C4-2B (cell line): ENCODE results near the gene GPR179.
A peak's percentile ranks its signal among the peaks of the same experiment; 100 is the strongest.
"Not testable (repeated sequence)": the region's sequence is repeated elsewhere in the genome, so short reads cannot be mapped to it uniquely, and the experiment has no call there.

ENCODE experiments used
- H3K27ac ChIP-seq: fragments of 450-650 bp; 2 replicates; pipeline ENCODE4 v1.5.1; 2017
- ZFX ChIP-seq: fragments of 450-650 bp; IDR thresholded peaks from 2 replicates; pipeline ENCODE4 v1.6.1; 2017
- TF ChIP-seq, protein P1 (sequence below): fragments of 450-650 bp; conservative IDR thresholded peaks from 2 replicates; pipeline ENCODE4 v1.5.1; 2017; ENCODE audit warnings: mild to moderate bottlenecking

GPR179 gene

DNA sequence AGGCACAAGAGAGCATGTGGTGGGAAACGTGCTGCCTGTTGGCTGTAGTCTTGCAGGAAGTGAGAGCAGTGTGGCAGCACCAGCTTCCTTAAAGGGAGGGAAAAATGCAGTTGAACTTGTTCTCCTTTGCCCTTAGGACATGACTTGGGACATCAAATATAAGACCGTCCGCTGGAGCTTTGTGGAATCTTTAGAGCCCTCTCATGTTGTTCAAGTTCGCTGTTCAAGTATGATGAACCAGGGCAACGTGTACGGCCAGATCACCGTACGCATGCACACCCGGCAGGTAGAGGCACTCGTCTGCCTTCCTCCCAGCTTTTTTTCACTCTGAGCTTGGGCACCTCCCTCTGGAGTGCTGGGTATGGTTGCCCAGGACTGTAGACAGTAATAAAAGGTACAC, 23.3 kb downstream of the GPR179 start:
- no peak for TF ChIP-seq ZFX
- TF ChIP-seq, protein P1, sequence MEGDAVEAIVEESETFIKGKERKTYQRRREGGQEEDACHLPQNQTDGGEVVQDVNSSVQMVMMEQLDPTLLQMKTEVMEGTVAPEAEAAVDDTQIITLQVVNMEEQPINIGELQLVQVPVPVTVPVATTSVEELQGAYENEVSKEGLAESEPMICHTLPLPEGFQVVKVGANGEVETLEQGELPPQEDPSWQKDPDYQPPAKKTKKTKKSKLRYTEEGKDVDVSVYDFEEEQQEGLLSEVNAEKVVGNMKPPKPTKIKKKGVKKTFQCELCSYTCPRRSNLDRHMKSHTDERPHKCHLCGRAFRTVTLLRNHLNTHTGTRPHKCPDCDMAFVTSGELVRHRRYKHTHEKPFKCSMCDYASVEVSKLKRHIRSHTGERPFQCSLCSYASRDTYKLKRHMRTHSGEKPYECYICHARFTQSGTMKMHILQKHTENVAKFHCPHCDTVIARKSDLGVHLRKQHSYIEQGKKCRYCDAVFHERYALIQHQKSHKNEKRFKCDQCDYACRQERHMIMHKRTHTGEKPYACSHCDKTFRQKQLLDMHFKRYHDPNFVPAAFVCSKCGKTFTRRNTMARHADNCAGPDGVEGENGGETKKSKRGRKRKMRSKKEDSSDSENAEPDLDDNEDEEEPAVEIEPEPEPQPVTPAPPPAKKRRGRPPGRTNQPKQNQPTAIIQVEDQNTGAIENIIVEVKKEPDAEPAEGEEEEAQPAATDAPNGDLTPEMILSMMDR: no peak
- peak overlapping the region; percentile 78 for H3K27ac ChIP-seq

DNA sequence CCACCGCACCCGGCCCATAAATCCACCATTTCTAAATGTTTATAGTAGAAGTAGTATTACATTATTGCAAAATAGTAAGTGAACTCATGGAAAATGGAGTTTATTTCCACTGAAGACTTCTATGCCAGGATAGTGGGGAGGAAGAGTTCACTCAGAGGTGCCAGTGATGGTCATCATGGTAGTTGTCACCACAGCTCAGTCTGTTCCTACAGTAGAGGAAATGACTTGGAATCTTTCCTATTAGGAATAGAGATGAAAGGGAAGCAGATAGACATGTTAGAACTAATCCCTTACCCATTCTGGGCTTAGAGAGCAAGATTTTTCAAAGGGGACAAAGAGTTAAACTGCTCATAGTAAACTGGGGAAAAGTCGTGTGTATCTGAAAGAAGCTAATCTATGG, 26.7 kb downstream of the GPR179 start:
- H3K27ac ChIP-seq: no peak overlapping the region
- TF ChIP-seq ZFX: no peak
- TF ChIP-seq, protein P1: no peak

- no peak overlapping the region for H3K27ac ChIP-seq
- TF ChIP-seq, protein P1: no peak
- no peak for TF ChIP-seq ZFX
Observed at GRCh38 chr17:38315497-38315896, 28.3 kb downstream of the GPR179 start.

GRCh38 chr17:38296834-38297517, 46.8 kb downstream of the GPR179 start, which contains the start of gene MRPL45:
Gene MRPL45, plus strand, starts transcription at chr17:38297168. Its CDS starts 16 bp downstream, at chr17:38297184.
- peak within 1 kb of the TSS; percentile 53 for H3K27ac ChIP-seq

DNA sequence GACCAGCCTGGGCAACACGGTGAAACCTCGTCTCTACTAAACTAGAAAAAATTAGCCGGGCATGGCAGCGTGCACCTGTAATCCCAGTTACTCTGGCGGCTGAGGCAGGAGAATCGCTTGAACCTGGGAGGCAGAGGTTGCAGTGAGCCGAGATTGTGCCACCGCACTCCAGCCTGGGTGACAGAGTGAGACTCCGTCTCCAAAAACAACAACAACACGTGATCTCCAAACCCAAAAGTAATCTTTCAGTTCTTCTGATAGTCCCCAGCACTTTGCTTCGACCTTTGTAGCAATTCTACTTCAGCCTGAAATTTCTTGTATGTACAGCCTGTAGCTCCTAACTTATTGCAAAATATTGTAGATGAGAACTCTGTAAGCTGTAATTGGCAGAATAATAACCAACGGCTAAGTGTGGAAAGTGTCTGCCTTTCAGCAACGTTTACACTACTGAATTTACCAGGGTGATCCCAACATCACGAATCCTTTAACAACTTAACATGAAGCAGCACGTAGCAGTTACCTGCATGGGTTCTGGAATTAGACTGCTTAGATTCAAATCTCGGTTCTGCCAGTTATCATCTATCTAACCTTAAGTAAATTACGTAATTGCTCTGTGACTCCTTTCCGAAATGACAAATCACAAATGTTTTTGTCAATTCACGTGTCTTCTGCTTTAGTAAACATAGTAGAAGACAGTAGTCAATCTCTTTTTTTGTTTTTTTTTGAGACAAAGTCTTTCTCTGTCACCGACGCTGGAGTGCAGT, 48.0 kb downstream of the GPR179 start:
- not testable (repeated sequence) for H3K27ac ChIP-seq

DNA sequence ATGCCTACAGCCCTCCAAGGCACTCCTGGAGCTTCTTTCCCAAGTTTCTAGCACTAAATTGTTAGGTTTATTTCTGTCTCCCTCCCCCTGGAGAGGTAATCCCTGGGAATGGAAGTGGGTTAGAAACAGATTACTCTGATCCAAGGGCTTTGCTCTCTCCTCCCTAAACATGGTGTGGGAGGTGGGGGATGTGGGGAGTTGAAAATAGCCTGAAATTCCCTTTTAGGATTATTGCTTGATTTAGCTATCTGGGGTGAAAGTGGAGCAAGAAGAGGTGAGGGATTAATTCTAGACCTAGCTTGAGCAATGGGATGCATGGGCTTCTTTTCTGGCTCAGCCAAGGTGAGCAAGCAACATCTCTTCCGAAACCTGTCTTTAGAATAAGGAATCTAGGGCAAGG, 54.0 kb downstream of the GPR179 start:
- H3K27ac ChIP-seq: not testable (repeated sequence)

- TF ChIP-seq, protein P1: peak; percentile 41
- H3K27ac ChIP-seq: not testable (repeated sequence)
Observed at GRCh38 chr17:38288217-38288827, 55.4 kb downstream of the GPR179 start.

GRCh38 chr17:38286501-38287091, 57.2 kb downstream of the GPR179 start:
- not testable (repeated sequence) for H3K27ac ChIP-seq

DNA sequence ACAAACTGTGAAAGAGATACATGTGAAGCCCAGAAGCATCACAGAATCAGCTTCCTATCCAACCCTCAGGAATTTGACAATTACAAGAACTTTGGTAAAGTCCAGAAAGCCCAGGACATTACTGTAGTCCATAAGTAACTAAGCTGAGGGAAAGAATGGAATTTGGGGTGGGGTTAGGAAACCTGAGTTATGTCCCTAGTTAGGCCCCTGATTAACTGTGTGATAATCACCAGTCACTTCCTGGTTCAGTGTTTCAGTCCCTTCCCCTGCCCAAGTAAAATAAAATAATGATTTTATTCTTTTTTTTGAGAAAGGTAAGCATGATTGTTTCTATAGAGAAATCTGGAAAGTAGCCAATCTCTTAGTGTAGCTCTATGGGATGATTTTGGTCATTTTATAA, 57.8 kb downstream of the GPR179 start:
- not testable (repeated sequence) for H3K27ac ChIP-seq
